GM18520 (cell line): ENCODE measurements around the gene COL4A3.

Source experiments
- ATAC-seq: cut with Tn5 transposase; IDR thresholded peaks from one replicate; pipeline ENCODE4 v1.9.1; 2021; ENCODE audit not compliant: unreplicated experiment

COL4A3 gene

GRCh38 chr2:227163998-227164762 lies at the start of gene COL4A3, which contains the start of gene COL4A4:
Gene COL4A3 (plus strand): TSS chr2:227164624. CDS start chr2:227164727, 103 bp downstream.
Gene COL4A4 (minus strand): TSS chr2:227164205. CDS start chr2:227147483, 16,722 bp downstream.
- peak; percentile 51 for ATAC-seq

- ATAC-seq = no peak
Measured at GRCh38 chr2:227115761-227116160, 48.7 kb upstream of the COL4A3 start.

GRCh38 chr2:227117027-227117426 lies 47.4 kb upstream of the COL4A3 start:
- ATAC-seq = peak; percentile 51

- ATAC-seq = no peak
Measured at GRCh38 chr2:227117852-227118251, 46.6 kb upstream of the COL4A3 start.

GRCh38 chr2:227118353-227118752 lies 46.1 kb upstream of the COL4A3 start:
- no peak for ATAC-seq

GRCh38 chr2:227123697-227124096 lies 40.7 kb upstream of the COL4A3 start:
- no peak for ATAC-seq

- ATAC-seq = no peak
Measured at GRCh38 chr2:227124811-227125210, 39.6 kb upstream of the COL4A3 start.

- ATAC-seq = no peak
Measured at GRCh38 chr2:227125506-227125905, 38.9 kb upstream of the COL4A3 start.

- ATAC-seq = no peak
Measured at GRCh38 chr2:227127201-227127600, 37.2 kb upstream of the COL4A3 start.

- ATAC-seq = no peak
Measured at GRCh38 chr2:227130636-227131035, 33.8 kb upstream of the COL4A3 start.

- no peak for ATAC-seq
Measured at GRCh38 chr2:227132986-227133385, 31.4 kb upstream of the COL4A3 start.

GRCh38 chr2:227134591-227134990 lies 29.8 kb upstream of the COL4A3 start:
- no peak for ATAC-seq

- no peak for ATAC-seq
Measured at GRCh38 chr2:227141301-227141700, 23.1 kb upstream of the COL4A3 start.

GRCh38 chr2:227143895-227144294 lies 20.5 kb upstream of the COL4A3 start:
- ATAC-seq = no peak

GRCh38 chr2:227146456-227146855 lies 18.0 kb upstream of the COL4A3 start:
- ATAC-seq = no peak

- ATAC-seq = no peak
Measured at GRCh38 chr2:227147023-227147422, 17.4 kb upstream of the COL4A3 start.

GRCh38 chr2:227148106-227148505 lies 16.3 kb upstream of the COL4A3 start:
- no peak for ATAC-seq

GRCh38 chr2:227150222-227150936 lies 14.0 kb upstream of the COL4A3 start:
- no peak for ATAC-seq

- ATAC-seq = no peak
Measured at GRCh38 chr2:227152093-227152766, 12.2 kb upstream of the COL4A3 start.

- ATAC-seq = no peak
Measured at GRCh38 chr2:227153307-227153706, 11.1 kb upstream of the COL4A3 start.

GRCh38 chr2:227153758-227154486 lies 10.5 kb upstream of the COL4A3 start:
- no peak for ATAC-seq
